ENCODE measurements around the gene ACBD3.

The ACBD3 gene

GRCh38 chr1:226201029-226201593 is 14.6 kb upstream of the ACBD3 start:
- DNase-seq (ENCODE audit: low read depth): no peak

GRCh38 chr1:226199971-226200370 is 13.4 kb upstream of the ACBD3 start:
- no peak for DNase-seq (ENCODE audit: low read depth)

GRCh38 chr1:226195144-226195543 is 8.6 kb upstream of the ACBD3 start:
- DNase-seq (ENCODE audit: low read depth): no peak

GRCh38 chr1:226187380-226187779 is 839 bp upstream of the ACBD3 start:
- DNase-seq (ENCODE audit: low read depth): no peak

- DNase-seq (ENCODE audit: low read depth): no peak
These were observed 430 bp upstream of the ACBD3 start for GRCh38 chr1:226187019-226187322.

GRCh38 chr1:226185141-226186036 is 1.2 kb downstream of the ACBD3 start:
- DNase-seq (ENCODE audit: low read depth): no peak

- DNase-seq (ENCODE audit: low read depth): no peak
These were observed 4.4 kb downstream of the ACBD3 start for GRCh38 chr1:226181996-226182714.

GRCh38 chr1:226176870-226177269 is 9.7 kb downstream of the ACBD3 start:
- DNase-seq (ENCODE audit: low read depth): no peak

- no peak for DNase-seq (ENCODE audit: low read depth)
These were observed 14.0 kb downstream of the ACBD3 start for GRCh38 chr1:226172589-226172988.

- DNase-seq (ENCODE audit: low read depth): no peak
These were observed 20.2 kb downstream of the ACBD3 start for GRCh38 chr1:226166341-226166740.

- DNase-seq (ENCODE audit: low read depth): no peak
These were observed 22.4 kb downstream of the ACBD3 start for GRCh38 chr1:226164154-226164553.

GRCh38 chr1:226162898-226163297 is 23.6 kb downstream of the ACBD3 start:
- no peak for DNase-seq (ENCODE audit: low read depth)

- no peak for DNase-seq (ENCODE audit: low read depth)
These were observed 27.6 kb downstream of the ACBD3 start for GRCh38 chr1:226158983-226159382.

GRCh38 chr1:226158457-226158856 is 28.1 kb downstream of the ACBD3 start:
- DNase-seq (ENCODE audit: low read depth): no peak

GRCh38 chr1:226157761-226158316 is 28.7 kb downstream of the ACBD3 start:
- DNase-seq (ENCODE audit: low read depth): no peak

- no peak for DNase-seq (ENCODE audit: low read depth)
These were observed 31.9 kb downstream of the ACBD3 start for GRCh38 chr1:226154593-226154992.

- no peak for DNase-seq (ENCODE audit: low read depth)
These were observed 36.7 kb downstream of the ACBD3 start for GRCh38 chr1:226149806-226150205.

GRCh38 chr1:226148121-226148648 is 38.4 kb downstream of the ACBD3 start:
- no peak for DNase-seq (ENCODE audit: low read depth)

- no peak for DNase-seq (ENCODE audit: low read depth)
These were observed 42.5 kb downstream of the ACBD3 start for GRCh38 chr1:226144045-226144444.

- DNase-seq (ENCODE audit: low read depth): no peak
These were observed 50.8 kb downstream of the ACBD3 start for GRCh38 chr1:226135709-226136108.

GRCh38 chr1:226135059-226135651 is 51.4 kb downstream of the ACBD3 start:
- DNase-seq (ENCODE audit: low read depth): no peak

Measured in HS-27A (cell line).